RKO (cell line): ENCODE measurements around the gene DLG1.
"Not testable (repeated sequence)": the region's sequence is repeated elsewhere in the genome, so short reads cannot be mapped to it uniquely, and the experiment has no call there.

Experiments
- DNase-seq: peaks from one replicate; pipeline ENCODE4 v3.0.0-alpha.2; 2016; ENCODE audit warnings: low spot score

The DLG1 gene

DNA sequence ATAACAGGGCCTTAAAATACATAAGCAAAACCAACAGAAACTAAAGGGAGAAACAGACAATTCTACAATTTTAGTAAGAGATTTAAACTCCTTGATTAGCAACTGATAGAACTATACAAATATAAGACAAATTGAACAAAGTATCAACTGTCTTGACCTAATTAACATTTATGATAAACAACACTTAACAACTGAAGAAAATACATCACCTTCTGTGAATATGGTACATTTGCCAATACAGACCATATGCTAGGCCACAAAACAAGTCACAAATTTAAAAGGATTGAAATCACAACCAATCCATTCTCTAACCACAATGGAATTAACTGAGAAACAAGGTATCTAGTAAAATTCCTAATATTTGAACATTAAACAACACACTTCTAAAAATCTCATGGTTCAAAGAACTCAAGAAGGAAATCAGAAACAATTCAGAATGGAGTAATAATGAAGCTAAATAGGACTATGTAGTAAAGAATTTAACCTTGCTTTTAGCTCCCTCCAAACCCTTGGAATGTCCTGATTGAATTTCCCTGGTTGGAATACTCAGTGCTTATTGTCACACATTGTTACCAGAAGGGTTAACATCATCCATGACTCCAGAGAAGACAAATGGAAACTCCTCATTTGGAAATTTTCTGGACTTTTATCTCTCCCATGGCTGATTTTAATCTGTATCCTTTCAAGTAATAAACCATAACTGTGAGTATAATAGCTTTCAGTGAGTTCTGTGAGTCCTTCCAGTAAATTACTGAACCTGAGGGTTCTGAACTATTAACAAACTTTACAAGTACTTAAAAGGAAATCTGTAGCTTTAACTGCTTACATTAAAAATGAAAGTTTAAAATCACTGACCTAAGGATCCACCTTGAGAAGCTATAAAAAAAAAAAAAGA, 88.8 kb downstream of the DLG1 start:
- no peak for DNase-seq

DNA sequence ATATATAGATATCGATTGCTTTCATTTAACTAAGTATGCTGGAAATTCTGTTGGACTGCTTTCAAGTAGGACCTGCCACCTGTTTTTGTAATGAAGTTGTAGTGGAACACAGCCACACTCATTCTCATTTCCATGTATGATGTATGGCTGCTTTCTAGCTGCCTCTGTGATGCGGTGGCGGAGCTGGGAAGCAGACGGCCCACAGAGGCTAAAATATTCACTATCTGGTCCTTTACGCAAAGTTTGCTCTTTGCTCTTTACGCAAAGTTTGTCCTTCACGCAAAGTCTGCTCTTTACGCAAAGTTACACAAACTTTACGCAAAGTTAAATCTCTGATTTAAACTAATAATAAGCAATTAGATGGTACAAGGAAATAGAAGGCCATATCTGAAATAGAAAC, 91.5 kb downstream of the DLG1 start:
- DNase-seq, result no peak

DNA sequence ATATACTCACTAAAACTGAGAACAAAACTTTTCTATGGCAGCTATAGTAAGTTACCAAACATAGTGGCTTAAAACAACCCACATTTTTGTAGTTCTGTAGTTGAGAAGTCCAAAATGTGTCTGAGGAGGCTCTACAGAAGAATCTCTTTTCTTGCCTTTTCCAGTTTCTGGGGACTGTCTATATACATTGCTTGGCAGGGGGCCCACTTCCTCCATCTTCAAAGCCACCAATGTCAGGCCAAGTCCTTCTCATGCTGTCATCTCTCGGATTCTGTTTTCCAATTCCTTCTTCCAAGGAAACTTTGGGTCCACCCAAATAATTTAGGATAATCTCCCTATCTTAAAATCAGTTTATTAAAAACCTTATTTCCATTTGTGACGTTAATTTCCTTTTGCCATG, 92.7 kb downstream of the DLG1 start:
- no peak for DNase-seq

GRCh38 chr3:197205265-197205664, 93.1 kb downstream of the DLG1 start:
- no peak for DNase-seq

DNA sequence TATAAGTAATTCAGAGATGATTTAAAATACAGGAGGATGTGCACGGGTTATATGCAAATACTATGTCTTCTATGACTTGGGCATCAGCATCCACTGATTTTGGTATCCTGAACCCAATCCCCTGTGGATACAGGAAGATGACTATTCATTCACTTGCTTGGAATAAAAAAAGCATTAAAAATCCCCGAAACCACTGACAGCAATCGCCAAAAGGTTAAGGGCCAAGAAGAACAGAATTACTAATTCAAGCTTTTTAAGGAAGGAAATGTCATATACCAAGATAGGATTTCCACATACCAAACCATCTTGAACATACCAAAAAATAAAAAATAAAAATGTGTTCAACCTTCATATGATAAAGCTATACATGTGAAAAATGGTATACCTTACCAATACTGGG, 93.7 kb downstream of the DLG1 start:
- no peak for DNase-seq

DNA sequence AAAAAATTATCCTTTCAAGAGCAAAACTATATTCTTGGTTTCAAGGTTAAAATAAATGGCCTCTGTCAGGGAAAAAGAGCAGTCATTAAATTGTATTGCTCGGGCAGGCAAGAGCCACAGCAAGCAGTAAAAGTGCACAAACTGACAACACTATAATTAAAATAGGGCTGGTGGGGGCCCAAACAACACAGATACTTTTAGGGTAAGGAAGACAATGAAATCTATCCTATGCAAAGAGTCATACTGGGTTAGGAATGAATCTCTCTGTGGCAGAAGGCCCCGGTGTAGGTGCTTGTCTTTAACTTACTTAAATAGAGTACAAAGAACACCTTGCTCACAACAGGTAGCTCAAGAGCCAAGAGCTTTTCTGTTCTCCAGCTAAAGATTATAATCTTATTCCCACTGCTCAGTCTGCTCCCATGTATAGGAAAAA, 94.7 kb downstream of the DLG1 start:
- DNase-seq, result no peak

DNA sequence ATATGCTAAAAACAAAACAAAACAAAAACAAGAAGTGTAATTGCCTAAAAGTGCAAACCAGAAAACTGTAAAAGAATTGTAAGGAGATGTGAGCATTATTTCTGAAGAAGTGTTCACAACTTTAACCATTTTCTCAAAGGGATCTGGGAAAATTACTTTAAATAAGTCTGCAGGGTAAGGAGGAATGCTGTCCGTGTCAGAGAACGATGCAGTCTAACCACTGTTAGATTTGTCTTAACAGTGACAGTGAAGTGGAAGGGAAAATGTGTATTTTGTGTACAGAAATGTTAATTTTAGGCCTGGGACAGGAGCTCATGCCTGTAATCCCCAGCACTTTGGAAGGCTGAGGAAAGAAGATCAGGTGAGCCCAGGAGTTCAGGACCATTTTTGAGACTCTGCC, 95.7 kb downstream of the DLG1 start:
- DNase-seq, result no peak

GRCh38 chr3:197201791-197202452, 96.5 kb downstream of the DLG1 start:
- DNase-seq, result no peak

GRCh38 chr3:197200856-197201255, 97.6 kb downstream of the DLG1 start:
- not testable (repeated sequence) for DNase-seq

GRCh38 chr3:197197334-197197733, 101.1 kb downstream of the DLG1 start:
- no peak for DNase-seq

DNA sequence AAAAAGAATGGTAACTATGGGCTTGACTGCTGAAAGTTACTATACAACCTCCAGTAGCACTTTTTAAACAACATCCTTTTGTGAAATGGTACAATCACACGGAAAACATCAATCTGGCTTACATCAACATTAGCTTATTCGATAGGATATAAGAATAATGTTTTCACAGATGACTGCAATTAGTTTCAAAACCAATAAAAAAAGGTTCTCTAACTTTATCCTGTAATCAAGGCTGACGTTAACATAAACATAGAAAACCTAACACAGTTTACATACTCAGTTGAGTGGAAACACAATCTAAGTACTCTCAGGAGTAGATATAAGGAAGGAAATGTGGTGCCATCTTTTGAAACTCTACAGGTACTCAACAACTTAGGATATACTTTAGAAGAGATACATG, 102.2 kb downstream of the DLG1 start:
- DNase-seq, result no peak

DNA sequence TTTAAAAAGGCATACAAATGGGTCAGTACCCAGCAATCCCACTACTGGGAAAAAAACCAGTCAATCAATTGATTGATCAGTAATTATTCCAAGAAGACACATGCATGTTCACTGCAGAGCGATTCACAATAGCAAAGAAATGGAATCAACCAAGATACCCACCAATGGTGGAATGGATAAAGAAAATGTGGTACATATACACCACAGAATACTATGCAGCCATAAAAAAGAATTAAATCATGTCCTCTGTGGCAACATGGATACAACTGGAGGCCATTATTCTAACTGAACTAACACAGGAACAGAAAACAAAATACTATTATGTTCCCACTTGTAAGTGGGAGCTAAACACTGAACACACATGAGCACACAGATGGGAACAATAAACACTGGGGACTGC, 103.1 kb downstream of the DLG1 start:
- no peak for DNase-seq

DNA sequence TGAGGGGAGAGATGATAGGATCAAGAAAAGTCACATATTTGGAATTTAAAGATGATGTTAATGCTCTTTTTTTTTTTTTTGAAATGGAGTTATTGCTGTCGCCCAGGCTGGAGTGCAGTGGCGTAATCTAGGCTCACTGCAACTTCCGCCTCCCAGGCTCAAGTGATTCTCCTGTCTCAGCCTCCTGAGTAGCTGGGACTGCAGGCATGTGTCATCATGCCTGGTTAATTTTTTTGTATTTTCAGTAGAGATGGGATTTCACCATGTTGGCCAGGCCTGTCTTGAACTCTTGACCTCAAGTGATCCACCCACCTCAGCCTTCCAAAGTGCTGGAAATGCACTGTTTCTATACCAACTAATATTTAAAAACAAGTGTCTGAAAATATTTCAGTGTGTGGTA, 104.7 kb downstream of the DLG1 start:
- not testable (repeated sequence) for DNase-seq

- no peak for DNase-seq
These were observed 106.5 kb downstream of the DLG1 start for GRCh38 chr3:197191897-197192296.

GRCh38 chr3:197189623-197190022, 108.8 kb downstream of the DLG1 start:
- no peak for DNase-seq

- DNase-seq, result no peak
These were observed 109.4 kb downstream of the DLG1 start for GRCh38 chr3:197188963-197189362.

GRCh38 chr3:197186887-197187588, 111.4 kb downstream of the DLG1 start:
- peak; percentile 73 for DNase-seq

DNA sequence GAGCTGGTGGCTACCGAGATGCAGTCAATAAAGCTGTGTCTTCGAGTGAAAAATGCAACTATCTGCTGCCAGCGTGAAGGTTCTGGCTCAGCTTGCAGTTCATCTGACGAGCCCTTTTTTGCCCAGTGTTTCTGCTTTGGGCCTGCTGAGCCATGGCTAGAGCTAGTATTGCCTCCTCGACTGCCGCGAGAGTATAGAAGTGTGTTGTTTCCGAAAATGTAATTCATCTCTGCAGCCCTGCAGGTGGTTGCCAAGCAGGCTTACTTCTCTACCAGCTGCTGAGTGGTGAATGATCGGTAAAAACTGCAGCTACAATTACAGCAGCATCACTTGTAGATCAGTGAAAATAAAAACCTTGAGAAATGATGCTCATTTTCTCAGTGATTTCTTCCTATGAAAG, 114.8 kb downstream of the DLG1 start:
- DNase-seq, result no peak

DNA sequence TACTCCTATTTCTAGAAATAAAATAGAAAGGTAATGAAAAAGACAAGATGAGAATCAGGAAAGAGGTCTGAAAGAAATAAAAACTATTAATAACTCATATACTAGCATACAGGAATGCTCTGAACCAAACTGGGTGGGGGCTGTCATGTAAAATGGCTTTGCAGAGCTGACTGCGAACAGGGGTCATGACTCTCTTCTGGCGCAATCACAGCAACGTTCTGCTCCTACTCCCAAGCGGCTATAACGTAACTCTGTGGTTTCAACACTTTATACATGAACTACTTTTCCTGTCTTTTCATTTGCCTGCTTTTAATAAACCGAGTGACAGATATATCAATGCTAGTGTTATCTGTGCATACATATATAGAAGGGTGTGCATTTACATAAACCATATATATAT, 116.7 kb downstream of the DLG1 start:
- no peak for DNase-seq

DNA sequence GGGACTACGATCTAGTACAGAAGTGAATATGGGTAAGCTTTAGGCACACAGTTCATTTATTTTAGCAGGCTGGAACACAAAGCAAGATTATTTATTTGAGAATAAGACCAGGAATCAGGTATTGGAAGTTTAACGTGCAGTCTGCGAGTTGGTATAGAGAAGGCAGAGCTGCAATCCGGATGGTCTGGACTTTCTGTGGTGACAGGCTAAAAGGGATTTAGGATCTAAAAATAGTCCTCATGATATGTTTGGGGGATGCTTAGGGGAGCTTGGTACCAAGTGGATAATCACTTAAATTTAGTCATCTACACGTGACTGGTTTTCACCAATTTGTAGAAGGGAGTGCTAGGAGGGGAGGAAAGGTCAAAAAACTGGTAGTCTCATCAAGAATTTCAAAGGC, 119.4 kb downstream of the DLG1 start:
- DNase-seq, result no peak

DNA sequence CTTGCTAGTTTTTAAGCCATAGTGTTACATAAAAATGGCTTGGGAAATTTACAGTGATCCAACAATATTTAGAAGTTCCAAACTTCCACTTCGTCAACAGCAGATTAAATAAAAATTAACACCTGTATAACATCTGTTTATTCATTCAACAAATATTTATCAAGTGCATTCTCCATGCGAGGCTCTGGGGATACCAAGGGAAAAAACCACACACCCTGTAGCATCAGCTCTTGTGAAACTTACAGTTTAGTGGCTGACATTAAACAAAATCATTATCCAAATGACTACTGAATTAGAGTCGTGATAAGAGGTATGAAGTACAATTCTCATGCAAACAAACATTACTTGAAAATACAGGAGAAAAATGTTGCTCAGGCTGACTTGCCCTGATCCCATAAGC, 122.9 kb downstream of the DLG1 start:
- no peak for DNase-seq

DNA sequence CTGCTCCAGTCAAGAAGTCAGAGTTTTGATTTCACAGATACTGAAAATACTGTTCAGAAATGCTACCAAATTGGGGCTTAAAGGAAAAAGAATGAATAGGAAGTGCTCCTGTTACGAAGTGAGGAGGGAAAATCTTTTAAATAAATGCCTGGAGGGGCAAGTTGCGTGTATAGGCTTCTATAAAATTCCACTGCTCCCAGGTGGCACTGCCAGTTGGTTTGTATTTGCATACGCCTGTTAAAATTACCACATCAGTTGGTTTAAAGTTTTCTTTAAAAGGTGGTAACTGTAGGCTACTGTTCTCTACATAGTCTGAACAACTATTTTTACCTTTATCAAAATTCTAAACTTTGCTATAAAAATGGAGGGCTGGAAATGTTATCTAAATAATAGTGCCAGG, 123.5 kb downstream of the DLG1 start:
- no peak for DNase-seq

GRCh38 chr3:197173620-197174019, 124.8 kb downstream of the DLG1 start:
- DNase-seq, result no peak
